ENCODE data around the gene PSMD9. TPM values are rescaled to one million over a fixed set of nuclear protein-coding genes. Genes with fewer than 3 reads are reported as not detected.

PSMD9 gene
- total and polyA plus RNA-seq, 4 donors = 39.0 to 57.6 (median 51.2) TPM

DNA sequence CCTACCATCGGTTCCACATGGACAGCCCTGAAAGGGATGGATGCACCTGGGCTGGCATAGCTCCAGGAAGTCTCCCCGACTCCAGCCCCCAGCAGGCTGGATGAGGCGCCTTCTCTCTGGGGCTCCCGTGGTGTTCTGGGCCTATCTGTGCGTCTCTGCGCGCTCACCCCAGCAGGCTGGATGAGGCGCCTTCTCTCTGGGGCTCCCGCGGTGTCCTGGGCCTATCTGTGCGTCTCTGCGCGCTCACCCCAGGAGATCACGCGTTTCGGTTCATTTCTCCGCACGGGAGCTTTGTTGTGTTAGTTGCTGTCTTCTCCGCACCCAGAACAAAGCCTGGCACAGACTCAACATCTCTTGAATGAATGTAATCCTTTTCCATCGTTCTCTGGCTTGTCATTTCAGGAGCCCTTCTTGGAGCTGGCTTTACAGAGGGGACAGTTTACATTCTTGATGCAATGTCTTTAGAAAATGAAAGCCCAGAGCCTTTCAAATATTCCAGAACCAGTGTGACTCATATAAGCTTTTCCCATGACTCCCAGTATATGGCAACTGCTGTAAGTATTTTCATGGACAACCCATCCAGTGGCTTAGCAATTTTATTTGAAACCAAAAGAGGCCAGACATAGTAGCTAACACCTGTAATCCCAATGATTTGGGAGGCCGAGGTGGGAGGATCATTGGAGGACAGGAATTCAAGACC is 70.1 kb downstream of the PSMD9 start:
- Histone ChIP-seq H3K4me1 (ENCODE audit: control insufficient read depth in 4 of 4, insufficient read depth in 4 of 4, low read length in 3 of 4) (no peaks in the 10 kb centered on the region), H3K9me3 (ENCODE audit: control insufficient read depth in 4 of 4, low read length in 3 of 4) (no peaks in the 10 kb centered on the region), H3K4me3 (ENCODE audit: low read depth in 1 of 3, low read length in 3 of 3) (no peak overlapping the region), H3K27me3 (ENCODE audit: control insufficient read depth in 4 of 4, insufficient read depth in 4 of 4, low read length in 3 of 4) (no peaks in the 10 kb centered on the region), H3K36me3 (ENCODE audit: control insufficient read depth in 4 of 4, insufficient read depth in 3 of 4, low read depth in 1 of 4, low read length in 3 of 4) (no peaks in the 10 kb centered on the region), H3K9ac (ENCODE audit: low read depth in 1 of 2, low read length in 2 of 2) (no peak overlapping the region), H3K27ac (ENCODE audit: low read depth in 1 of 2, low read length in 2 of 2) (no peak overlapping the region)
- no peak for DNase-seq (ENCODE audit: low spot score)
- TF ChIP-seq HNF4A (conservative IDR thresholded peaks at IDR 0.05) (no peak), TAF1 (conservative IDR thresholded peaks at IDR 0.05) (no peak), SP1 (IDR thresholded peaks at IDR 0.05) (no peak), HNF4G (IDR thresholded peaks at IDR 0.05) (no peak), RXRA (IDR thresholded peaks at IDR 0.05) (no peak)
- 77% methylated on average over 21 of the region's 21 CpGs for WGBS

DNA sequence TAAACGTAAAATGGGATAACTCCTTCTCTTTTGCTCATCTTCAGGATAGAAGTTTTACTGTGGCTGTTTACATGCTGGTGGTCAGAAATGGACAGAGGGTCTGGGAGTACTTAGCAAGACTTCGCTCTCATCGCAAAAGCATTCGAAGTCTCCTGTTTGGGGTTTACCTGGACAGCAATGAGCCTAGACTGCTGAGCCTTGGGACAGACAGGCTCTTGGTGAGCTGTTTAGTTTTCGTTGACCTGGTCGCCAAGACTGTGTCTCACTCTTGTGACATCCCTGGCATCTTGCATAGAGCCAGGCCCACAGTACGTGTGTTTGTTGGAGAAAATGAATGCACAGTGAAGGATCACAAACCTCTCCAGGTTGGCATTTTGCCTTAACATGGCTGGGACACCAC is 72.0 kb downstream of the PSMD9 start:
- no peaks in the 10 kb centered on the region for H3K36me3 ChIP-seq (ENCODE audit: control insufficient read depth in 4 of 4, insufficient read depth in 3 of 4, low read depth in 1 of 4, low read length in 3 of 4)
- no peak overlapping the region for H3K4me3 ChIP-seq (ENCODE audit: low read depth in 1 of 3, low read length in 3 of 3)
- H3K4me1 ChIP-seq (ENCODE audit: control insufficient read depth in 4 of 4, insufficient read depth in 4 of 4, low read length in 3 of 4) = no peaks in the 10 kb centered on the region
- DNase-seq (ENCODE audit: low spot score) = no peak
- H3K9me3 ChIP-seq (ENCODE audit: control insufficient read depth in 4 of 4, low read length in 3 of 4) = no peaks in the 10 kb centered on the region
- no peak overlapping the region for H3K9ac ChIP-seq (ENCODE audit: low read depth in 1 of 2, low read length in 2 of 2)
- 92% methylated on average over 7 of the region's 7 CpGs for WGBS
- H3K27me3 ChIP-seq (ENCODE audit: control insufficient read depth in 4 of 4, insufficient read depth in 4 of 4, low read length in 3 of 4) = no peaks in the 10 kb centered on the region
- TF ChIP-seq FOXA2 (IDR thresholded peaks at IDR 0.05) (no peak), JUND (IDR thresholded peaks at IDR 0.05) (no peak), NR2F2 (IDR thresholded peaks at IDR 0.05) (no peak), HNF4A (conservative IDR thresholded peaks at IDR 0.05) (no peak), EGR1 (IDR thresholded peaks at IDR 0.05; ENCODE audit: low read depth in 2 of 2) (no peak), YY1 (IDR thresholded peaks at IDR 0.05) (no peak), RAD21 (IDR thresholded peaks at IDR 0.05) (no peak)
- TF ChIP-seq, protein P1, sequence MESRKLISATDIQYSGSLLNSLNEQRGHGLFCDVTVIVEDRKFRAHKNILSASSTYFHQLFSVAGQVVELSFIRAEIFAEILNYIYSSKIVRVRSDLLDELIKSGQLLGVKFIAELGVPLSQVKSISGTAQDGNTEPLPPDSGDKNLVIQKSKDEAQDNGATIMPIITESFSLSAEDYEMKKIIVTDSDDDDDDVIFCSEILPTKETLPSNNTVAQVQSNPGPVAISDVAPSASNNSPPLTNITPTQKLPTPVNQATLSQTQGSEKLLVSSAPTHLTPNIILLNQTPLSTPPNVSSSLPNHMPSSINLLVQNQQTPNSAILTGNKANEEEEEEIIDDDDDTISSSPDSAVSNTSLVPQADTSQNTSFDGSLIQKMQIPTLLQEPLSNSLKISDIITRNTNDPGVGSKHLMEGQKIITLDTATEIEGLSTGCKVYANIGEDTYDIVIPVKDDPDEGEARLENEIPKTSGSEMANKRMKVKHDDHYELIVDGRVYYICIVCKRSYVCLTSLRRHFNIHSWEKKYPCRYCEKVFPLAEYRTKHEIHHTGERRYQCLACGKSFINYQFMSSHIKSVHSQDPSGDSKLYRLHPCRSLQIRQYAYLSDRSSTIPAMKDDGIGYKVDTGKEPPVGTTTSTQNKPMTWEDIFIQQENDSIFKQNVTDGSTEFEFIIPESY (IDR thresholded peaks at IDR 0.05) = no peak
- TF ChIP-seq, protein P2, sequence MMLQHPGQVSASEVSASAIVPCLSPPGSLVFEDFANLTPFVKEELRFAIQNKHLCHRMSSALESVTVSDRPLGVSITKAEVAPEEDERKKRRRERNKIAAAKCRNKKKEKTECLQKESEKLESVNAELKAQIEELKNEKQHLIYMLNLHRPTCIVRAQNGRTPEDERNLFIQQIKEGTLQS (IDR thresholded peaks at IDR 0.05) = no peak
- H3K27ac ChIP-seq (ENCODE audit: low read depth in 1 of 2, low read length in 2 of 2) = no peak overlapping the region

DNA sequence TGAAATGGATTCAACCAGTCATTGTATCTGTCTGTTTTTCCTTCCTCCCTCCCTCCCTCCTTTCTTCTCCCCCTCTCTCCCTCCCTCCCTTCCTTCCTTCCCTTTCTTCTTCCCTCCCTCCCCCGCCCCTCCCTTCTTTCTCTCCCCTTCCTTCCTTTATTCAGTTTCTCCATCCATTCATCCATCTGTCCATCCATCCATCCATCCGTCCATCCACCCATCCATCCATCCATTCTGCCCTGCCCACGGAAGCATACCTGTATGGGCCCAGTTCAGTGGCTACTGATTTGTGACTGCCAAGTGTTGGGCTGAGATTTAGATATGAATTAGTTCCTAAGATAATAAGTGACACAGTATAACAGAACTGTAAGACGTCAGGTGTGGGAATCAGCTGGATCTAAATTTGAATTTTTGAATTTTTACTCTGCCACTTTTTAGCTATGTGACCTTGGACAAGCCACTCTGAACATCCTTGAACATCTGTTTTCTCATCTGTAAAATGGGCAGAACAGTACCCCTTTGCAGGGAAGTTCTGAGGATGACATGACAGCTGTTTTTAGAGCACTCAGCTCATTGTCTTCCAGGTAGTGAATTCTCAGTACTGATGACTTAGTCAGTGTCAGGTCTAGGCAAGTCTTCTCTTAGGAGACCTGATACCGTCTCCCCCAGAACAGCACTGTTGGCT is 72.7 kb downstream of the PSMD9 start:
- 90% methylated on average over 5 of the region's 5 CpGs for WGBS
- H3K27me3 ChIP-seq (ENCODE audit: control insufficient read depth in 4 of 4, insufficient read depth in 4 of 4, low read length in 3 of 4) = no peaks in the 10 kb centered on the region
- no peaks in the 10 kb centered on the region for H3K36me3 ChIP-seq (ENCODE audit: control insufficient read depth in 4 of 4, insufficient read depth in 3 of 4, low read depth in 1 of 4, low read length in 3 of 4)
- no peaks in the 10 kb centered on the region for H3K4me1 ChIP-seq (ENCODE audit: control insufficient read depth in 4 of 4, insufficient read depth in 4 of 4, low read length in 3 of 4)
- no peak overlapping the region for H3K9ac ChIP-seq (ENCODE audit: low read depth in 1 of 2, low read length in 2 of 2)
- no peak overlapping the region for H3K27ac ChIP-seq (ENCODE audit: low read depth in 1 of 2, low read length in 2 of 2)
- no peaks in the 10 kb centered on the region for H3K9me3 ChIP-seq (ENCODE audit: control insufficient read depth in 4 of 4, low read length in 3 of 4)
- DNase-seq (ENCODE audit: low spot score) = no peak
- TF ChIP-seq, protein P3, sequence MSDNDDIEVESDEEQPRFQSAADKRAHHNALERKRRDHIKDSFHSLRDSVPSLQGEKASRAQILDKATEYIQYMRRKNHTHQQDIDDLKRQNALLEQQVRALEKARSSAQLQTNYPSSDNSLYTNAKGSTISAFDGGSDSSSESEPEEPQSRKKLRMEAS (IDR thresholded peaks at IDR 0.05) = no peak
- TF ChIP-seq, protein P2 (IDR thresholded peaks at IDR 0.05) = no peak
- TF ChIP-seq HNF4G (IDR thresholded peaks at IDR 0.05) (no peak), JUND (IDR thresholded peaks at IDR 0.05) (no peak), RXRA (IDR thresholded peaks at IDR 0.05) (no peak), HNF4A (conservative IDR thresholded peaks at IDR 0.05) (no peak), EGR1 (IDR thresholded peaks at IDR 0.05; ENCODE audit: low read depth in 2 of 2) (no peak), RAD21 (IDR thresholded peaks at IDR 0.05) (no peak), GABPA (IDR thresholded peaks at IDR 0.05 in 1 of 2, conservative IDR thresholded peaks at IDR 0.05 in 1 of 2) (no peak), FOXA1 (IDR thresholded peaks at IDR 0.05) (no peak)
- TF ChIP-seq, protein P1 (IDR thresholded peaks at IDR 0.05) = no peak
- TF ChIP-seq, protein P4, sequence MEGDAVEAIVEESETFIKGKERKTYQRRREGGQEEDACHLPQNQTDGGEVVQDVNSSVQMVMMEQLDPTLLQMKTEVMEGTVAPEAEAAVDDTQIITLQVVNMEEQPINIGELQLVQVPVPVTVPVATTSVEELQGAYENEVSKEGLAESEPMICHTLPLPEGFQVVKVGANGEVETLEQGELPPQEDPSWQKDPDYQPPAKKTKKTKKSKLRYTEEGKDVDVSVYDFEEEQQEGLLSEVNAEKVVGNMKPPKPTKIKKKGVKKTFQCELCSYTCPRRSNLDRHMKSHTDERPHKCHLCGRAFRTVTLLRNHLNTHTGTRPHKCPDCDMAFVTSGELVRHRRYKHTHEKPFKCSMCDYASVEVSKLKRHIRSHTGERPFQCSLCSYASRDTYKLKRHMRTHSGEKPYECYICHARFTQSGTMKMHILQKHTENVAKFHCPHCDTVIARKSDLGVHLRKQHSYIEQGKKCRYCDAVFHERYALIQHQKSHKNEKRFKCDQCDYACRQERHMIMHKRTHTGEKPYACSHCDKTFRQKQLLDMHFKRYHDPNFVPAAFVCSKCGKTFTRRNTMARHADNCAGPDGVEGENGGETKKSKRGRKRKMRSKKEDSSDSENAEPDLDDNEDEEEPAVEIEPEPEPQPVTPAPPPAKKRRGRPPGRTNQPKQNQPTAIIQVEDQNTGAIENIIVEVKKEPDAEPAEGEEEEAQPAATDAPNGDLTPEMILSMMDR (IDR thresholded peaks at IDR 0.05; ENCODE audit: low read depth, low read length, missing input control) = no peak
- no peak overlapping the region for H3K4me3 ChIP-seq (ENCODE audit: low read depth in 1 of 3, low read length in 3 of 3)
